Activated CD4-positive, alpha-beta memory T cell treated with anti-CD3 and anti-CD28 coated beads for 36 hours (primary cell): Measurements from ENCODE around the gene CAPN8. TPM values are rescaled to one million over a fixed set of nuclear protein-coding genes. Genes with fewer than 3 reads are reported as not detected.
A peak's percentile ranks its signal among the peaks of the same experiment; 100 is the strongest.

Source experiments
- CTCF ChIA-PET: fragments of 350-600 bp; sonication (Branson Sonifier 250); formaldehyde crosslinking; loops from one replicate; lab custom pipeline; 2021; ENCODE audit warnings: antibody characterized with exemption, inconsistent platforms; lab: Charles Lee
- POLR2A ChIA-PET: fragments of 350-600 bp; sonication (Branson Sonifier 250); formaldehyde crosslinking; loops from one replicate; lab custom pipeline; 2021; ENCODE audit warnings: antibody characterized with exemption; lab: Charles Lee
- DNase-seq: peaks from one replicate; pipeline ENCODE4 v3.0.0-alpha.2; 2020
- H3K27ac Mint-ChIP-seq: one replicate; pipeline ENCODE4 v1.8.0; 2021; ENCODE audit warnings: mixed read lengths
- H3K27me3 Mint-ChIP-seq: one replicate; pipeline ENCODE4 v1.8.0; 2021; ENCODE audit warnings: mixed read lengths
- H3K36me3 Mint-ChIP-seq: one replicate; pipeline ENCODE4 v1.8.0; 2021; ENCODE audit warnings: mixed read lengths
- H3K4me1 Mint-ChIP-seq: one replicate; pipeline ENCODE4 v1.8.0; 2021; ENCODE audit warnings: low read depth, mixed read lengths
- H3K4me3 Mint-ChIP-seq: one replicate; pipeline ENCODE4 v1.8.0; 2021; ENCODE audit warnings: mild to moderate bottlenecking, mixed read lengths
- H3K9me3 Mint-ChIP-seq: one replicate; pipeline ENCODE4 v1.8.0; 2021; ENCODE audit warnings: mixed read lengths
- intact Hi-C: fragments of 100-400 bp; cut with micrococcal nuclease; formaldehyde crosslinking; loops from one replicate; pipeline ENCODE4 v1.15.1; 2023
- total RNA-seq, 2 experiments: library from RNA; stranded (reverse); gene quantifications; one replicate each; pipeline ENCODE4 v1.2.3, GENCODE V29; 2021

CAPN8 gene
- not detected for total RNA-seq

DNA sequence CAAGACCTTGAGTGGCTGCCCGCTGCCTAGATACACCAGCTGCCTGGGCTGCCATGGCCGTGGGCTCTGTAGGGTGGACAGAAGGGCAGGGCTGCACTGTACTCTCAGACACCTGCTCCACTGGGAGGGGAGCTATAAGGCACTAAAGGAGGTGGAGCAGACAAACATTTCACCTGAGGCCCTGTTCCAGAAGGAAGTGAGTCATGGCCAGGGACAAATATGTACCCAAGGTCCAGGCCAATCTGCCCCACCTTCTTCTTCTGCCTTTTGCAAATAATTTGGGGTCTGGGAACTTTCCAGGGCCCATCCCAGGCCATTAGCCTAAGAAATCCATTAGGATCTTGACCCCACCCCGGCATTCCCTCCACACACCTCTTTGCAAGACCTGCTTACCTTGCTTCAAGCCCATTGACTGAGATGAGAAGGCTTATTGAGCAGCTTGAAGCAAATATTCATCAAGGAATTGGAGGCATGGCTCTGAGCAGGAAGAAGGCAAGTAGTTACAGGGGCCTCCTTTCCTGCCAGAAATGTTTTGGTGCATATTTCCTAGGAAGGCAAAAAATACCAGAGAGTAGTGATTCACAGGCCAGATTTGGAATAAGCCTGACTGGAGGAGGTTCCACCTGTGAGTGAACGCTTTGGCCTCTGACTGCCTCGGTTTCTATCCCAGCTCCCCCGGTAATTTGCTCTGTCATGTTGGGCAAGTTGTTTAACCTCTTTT, at the start of gene CAPN8:
Gene CAPN8 (minus strand): TSS at position 110 of the 721 bp plus-strand sequence. CDS start 55 bp downstream, at position 55.
- no peak within 1 kb of the TSS for H3K4me3 Mint-ChIP-seq
- ChIA-PET POLR2A (no interaction called here), CTCF (no interaction called here)
- H3K27me3 Mint-ChIP-seq: peaks cover 1% of the 10 kb centered on the region
- intact Hi-C loops: no loop called here
- H3K4me1 Mint-ChIP-seq: no peaks in the 10 kb centered on the region
- no peak within 1 kb of the TSS for H3K27ac Mint-ChIP-seq
- H3K9me3 Mint-ChIP-seq: no peaks in the 10 kb centered on the region
- DNase-seq: no peak
- H3K36me3 Mint-ChIP-seq: no peaks in the 10 kb centered on the region

DNA sequence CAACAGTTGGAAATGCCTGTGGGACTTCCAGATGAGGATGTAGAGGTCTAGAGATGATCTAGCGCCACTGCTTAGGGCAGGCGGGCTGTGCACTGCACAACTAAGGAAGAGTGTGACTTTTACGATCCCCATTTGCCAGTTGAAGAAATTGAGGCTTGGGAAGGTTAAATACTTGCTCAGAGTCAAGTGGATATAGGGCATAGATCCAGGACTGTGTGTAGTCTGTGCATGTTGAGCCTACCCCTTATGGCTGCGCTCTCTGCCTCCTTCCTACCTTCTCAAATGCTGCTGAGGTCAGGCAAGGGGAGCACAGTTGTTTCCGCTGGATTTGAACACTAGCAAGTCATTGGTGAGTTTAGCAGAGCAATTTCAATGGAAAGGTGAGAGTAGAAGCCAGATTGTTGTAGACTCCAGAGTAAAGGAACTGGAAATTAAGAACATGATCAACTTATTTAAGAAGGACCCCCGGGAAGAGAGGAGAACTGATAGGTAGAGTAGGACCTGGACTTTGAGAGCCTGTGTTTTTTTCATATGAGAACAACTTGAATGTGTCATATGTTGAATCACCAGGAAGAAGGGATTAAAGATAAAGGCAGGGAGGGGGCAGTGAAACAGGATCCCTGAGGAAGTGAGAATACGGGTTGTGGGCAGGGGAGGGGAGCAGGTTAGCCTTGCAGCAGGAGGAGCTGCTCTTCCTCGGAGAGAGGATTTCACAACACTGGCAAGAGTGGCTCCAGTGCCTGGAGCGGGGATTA, 49.5 kb upstream of the CAPN8 start:
- Mint-ChIP-seq H3K4me3 (peak overlapping the region; percentile 59), H3K27ac (peak overlapping the region; percentile 61), H3K36me3 (peaks cover 14% of the 10 kb centered on the region), H3K9me3 (no peaks in the 10 kb centered on the region), H3K4me1 (peaks cover 70% of the 10 kb centered on the region), H3K27me3 (no peaks in the 10 kb centered on the region)
- CTCF ChIA-PET: interaction anchor here (1.0 to 4.2 kb wide), 2 partner anchors 34 kb away, joined by 5 to 37 read pairs; no protein-coding TSS in a partner anchor
- POLR2A ChIA-PET: no interaction called here
- no peak for DNase-seq
- intact Hi-C loops: loop anchor here (1.0 to 10.0 kb wide), 4 partner anchors 11 to 720 kb away; partner anchors contain the start of gene WDR26

DNA sequence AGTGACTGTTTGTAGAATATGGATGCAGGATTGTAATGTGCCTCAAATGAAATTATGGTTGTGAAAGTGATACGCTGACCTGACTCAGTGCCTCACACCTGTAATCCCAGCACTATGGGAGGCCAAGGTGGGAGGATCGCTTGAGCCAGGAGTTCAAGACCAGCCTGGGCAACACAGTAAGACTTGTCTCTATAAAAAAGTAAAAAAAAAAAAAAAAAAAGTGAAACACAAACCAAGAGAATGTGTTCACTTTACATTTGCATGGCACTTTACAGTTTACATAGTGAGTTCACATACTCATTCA, 48.9 kb upstream of the CAPN8 start:
- Mint-ChIP-seq H3K9me3 (no peaks in the 10 kb centered on the region), H3K27me3 (no peaks in the 10 kb centered on the region), H3K27ac (peak overlapping the region; percentile 80), H3K4me1 (peaks cover 68% of the 10 kb centered on the region), H3K4me3 (peak overlapping the region; percentile 85), H3K36me3 (peaks cover 9% of the 10 kb centered on the region)
- POLR2A ChIA-PET: no interaction called here
- no peak for DNase-seq
- CTCF ChIA-PET: interaction anchor here (1.0 kb wide), 1 partner anchor 35 kb away, joined by 5 read pairs; no protein-coding TSS in a partner anchor
- intact Hi-C loops: loop anchor here (1.0 to 10.0 kb wide), 2 partner anchors 12 to 720 kb away; partner anchors contain the start of gene WDR26

DNA sequence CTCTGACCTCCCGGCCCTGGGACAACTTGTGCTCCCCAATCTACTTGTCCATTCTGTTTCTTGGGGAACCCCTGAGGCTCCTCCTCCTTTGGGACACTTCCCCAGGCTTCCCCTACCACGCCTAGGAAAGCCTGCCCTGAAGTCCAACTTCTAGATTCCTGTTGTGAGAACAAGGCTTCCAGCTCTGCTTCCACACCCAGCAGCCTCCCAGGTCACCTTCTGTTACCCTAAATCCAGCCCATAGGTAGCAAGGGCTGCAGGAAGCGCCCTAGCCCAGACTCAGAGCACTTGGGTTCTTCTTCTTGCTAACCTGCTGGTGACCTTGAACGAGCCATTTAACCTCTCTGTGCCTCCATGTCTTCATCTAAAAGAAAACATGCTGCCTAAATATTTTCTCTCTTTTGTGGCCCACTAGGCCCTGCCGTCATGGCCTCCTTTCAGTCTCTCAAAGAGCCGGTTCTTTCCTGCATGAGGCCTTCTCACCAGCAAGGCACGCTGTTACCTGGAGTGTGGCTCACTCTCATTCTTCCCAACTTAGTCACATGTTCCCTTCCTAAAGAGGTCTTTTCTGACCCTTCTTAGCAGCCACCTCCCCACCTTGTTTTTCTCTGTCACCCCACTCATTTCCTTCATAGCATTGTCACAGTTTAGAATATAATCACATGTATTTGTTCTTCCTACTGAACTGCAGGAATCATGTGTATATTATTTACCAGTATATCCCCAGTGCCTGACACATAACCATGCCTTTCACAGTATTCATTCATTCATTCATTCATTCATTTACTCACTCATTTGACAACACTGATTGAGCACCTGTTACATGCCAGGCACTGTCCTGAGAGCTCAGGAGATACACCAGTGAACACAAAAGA, 48.3 kb upstream of the CAPN8 start:
- DNase-seq: peak; percentile 34
- Mint-ChIP-seq H3K27me3 (no peaks in the 10 kb centered on the region), H3K36me3 (peaks cover 6% of the 10 kb centered on the region), H3K27ac (peak overlapping the region; percentile 80), H3K9me3 (no peaks in the 10 kb centered on the region), H3K4me3 (peak overlapping the region; percentile 85), H3K4me1 (peaks cover 65% of the 10 kb centered on the region)
- intact Hi-C loops: loop anchor here (1.0 to 10.0 kb wide), 3 partner anchors 13 to 721 kb away; partner anchors contain the start of genes TP53BP2 and WDR26
- CTCF ChIA-PET: interaction anchor here (1.0 to 4.1 kb wide), 3 partner anchors 13 to 36 kb away, joined by 3 to 43 read pairs (median 5); no protein-coding TSS in a partner anchor
- POLR2A ChIA-PET: interaction anchor here (1.1 kb wide), 1 partner anchor 17 kb away, joined by 3 read pairs; no protein-coding TSS in a partner anchor

DNA sequence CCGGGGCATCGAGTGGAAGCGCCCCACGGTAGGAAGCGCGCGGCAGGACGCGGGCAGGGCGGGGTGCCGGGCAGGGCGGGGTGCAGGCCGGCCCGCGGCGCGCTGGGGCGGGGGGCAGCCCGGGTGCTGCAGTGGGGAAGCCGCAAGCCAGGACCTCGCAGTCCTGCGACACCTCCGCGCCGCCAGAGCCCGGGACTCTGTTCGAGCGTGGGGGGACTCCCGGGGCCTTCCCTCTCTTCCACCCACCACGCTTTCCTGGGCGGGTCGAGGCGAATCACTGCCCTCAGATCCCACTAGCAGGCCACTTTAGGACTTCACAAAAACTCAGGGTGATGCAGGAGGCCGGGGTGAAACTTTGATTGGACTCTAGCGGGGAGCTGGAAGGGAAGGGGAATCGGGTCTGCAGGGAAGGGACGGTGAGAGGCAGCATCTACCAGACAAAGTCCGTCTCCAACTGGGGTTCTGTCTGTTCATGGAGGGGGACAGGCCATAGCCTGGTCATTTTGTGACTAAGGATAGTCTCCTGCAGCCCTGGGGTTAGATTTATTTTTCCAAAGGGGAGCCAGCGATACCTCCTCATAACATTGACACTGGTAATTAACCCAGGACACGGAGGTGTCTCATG, 47.5 kb upstream of the CAPN8 start:
- H3K36me3 Mint-ChIP-seq: no peaks in the 10 kb centered on the region
- CTCF ChIA-PET: interaction anchor here (1.1 to 4.1 kb wide), 6 partner anchors 8 to 39 kb away, joined by 3 to 43 read pairs (median 4); no protein-coding TSS in a partner anchor
- H3K9me3 Mint-ChIP-seq: no peaks in the 10 kb centered on the region
- POLR2A ChIA-PET: interaction anchor here (1.1 to 1.3 kb wide), 3 partner anchors 14 to 36 kb away, joined by 3 to 8 read pairs (median 3); no protein-coding TSS in a partner anchor
- H3K27ac Mint-ChIP-seq: peak overlapping the region; percentile 80
- peaks cover 58% of the 10 kb centered on the region for H3K4me1 Mint-ChIP-seq
- no peaks in the 10 kb centered on the region for H3K27me3 Mint-ChIP-seq
- peak overlapping the region; percentile 85 for H3K4me3 Mint-ChIP-seq
- DNase-seq: peak; percentile 66
- intact Hi-C loops: loop anchor here (1.0 to 10.0 kb wide), 3 partner anchors 36 to 722 kb away; partner anchors contain the start of genes TP53BP2 and WDR26

DNA sequence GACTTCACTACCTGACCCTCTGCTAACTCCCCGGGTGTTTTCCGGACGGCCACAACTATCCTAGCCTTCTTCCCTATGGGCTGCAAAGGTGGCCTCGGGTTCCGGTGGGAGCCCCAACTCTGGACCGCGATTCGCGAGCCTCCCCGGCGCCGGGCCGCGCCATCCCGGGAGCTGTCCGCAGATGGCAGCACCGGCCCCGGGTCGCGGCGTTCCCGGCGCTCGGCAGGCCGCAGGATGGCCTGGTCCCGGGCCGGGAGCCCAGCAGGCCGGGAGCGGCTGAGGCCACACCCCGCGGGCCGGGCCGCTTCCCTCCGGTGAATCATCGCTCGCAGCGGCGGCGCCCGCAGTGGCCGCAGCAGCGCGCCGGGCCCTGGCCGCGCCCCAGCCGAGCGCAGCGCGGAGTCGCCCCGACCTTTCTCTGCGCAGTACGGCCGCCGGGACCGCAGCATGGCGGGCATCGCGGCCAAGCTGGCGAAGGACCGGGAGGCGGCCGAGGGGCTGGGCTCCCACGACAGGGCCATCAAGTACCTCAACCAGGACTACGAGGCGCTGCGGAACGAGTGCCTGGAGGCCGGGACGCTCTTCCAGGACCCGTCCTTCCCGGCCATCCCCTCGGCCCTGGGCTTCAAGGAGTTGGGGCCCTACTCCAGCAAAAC, 46.8 kb upstream of the CAPN8 start, which contains the start of gene CAPN2:
Gene CAPN2 (plus strand): TSS at position 346 of the 656 bp plus-strand sequence. CDS start 102 bp downstream, at position 448.
- POLR2A ChIA-PET: interaction anchor here (0.6 to 1.3 kb wide), 5 partner anchors 15 to 133 kb away, joined by 3 to 8 read pairs (median 3); no protein-coding TSS in a partner anchor
- no peaks in the 10 kb centered on the region for H3K9me3 Mint-ChIP-seq

DNA sequence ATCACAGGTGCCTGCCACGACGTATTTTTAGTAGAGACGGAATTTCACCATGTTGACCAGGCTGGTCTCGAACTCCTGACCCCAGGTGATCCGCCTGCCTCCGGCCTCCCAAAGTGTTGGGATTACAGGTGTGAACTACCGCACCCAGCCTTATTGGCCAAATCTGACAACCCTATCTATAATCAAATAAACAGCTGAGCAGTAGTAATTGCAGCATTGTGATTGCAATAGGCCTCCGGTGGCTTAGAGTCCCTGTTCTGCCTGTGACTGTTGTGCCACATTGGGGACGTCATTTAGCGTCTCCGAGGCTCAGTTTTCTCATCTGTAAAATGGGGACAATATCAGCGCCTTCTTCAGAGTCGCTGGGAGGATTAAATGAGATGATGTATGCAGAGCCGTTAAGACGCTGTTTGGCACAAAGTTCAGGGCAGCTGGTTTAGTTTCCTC, 46.3 kb upstream of the CAPN8 start:
- no peaks in the 10 kb centered on the region for H3K27me3 Mint-ChIP-seq
- no peaks in the 10 kb centered on the region for H3K36me3 Mint-ChIP-seq
- H3K27ac Mint-ChIP-seq: peak overlapping the region; percentile 44
- DNase-seq: no peak
- POLR2A ChIA-PET: interaction anchor here (0.6 to 1.5 kb wide), 5 partner anchors 8 to 133 kb away, joined by 3 to 8 read pairs (median 3); no protein-coding TSS in a partner anchor
- intact Hi-C loops: loop anchor here (1.0 to 10.0 kb wide), 3 partner anchors 38 to 723 kb away; partner anchors contain the start of genes TP53BP2 and WDR26
- H3K9me3 Mint-ChIP-seq: no peaks in the 10 kb centered on the region
- H3K4me3 Mint-ChIP-seq: peak overlapping the region; percentile 44
- H3K4me1 Mint-ChIP-seq: peaks cover 56% of the 10 kb centered on the region
- CTCF ChIA-PET: interaction anchor here (0.6 to 4.1 kb wide), 10 partner anchors 10 to 63 kb away, joined by 3 to 43 read pairs (median 4); no protein-coding TSS in a partner anchor

More for the DNA sequence above, 46.8 kb upstream of the CAPN8 start, which contains the start of gene CAPN2:
- Mint-ChIP-seq H3K4me3 (peak within 1 kb of the TSS; percentile 85), H3K36me3 (no peaks in the 10 kb centered on the region), H3K4me1 (peaks cover 58% of the 10 kb centered on the region), H3K27ac (peak within 1 kb of the TSS; percentile 80), H3K27me3 (no peaks in the 10 kb centered on the region)
- intact Hi-C loops: loop anchor here (1.0 to 10.0 kb wide), 3 partner anchors 37 to 722 kb away; partner anchors contain the start of genes TP53BP2 and WDR26
- DNase-seq: peak; percentile 75
- CTCF ChIA-PET: interaction anchor here (0.6 to 4.1 kb wide), 10 partner anchors 9 to 62 kb away, joined by 3 to 43 read pairs (median 4); no protein-coding TSS in a partner anchor

DNA sequence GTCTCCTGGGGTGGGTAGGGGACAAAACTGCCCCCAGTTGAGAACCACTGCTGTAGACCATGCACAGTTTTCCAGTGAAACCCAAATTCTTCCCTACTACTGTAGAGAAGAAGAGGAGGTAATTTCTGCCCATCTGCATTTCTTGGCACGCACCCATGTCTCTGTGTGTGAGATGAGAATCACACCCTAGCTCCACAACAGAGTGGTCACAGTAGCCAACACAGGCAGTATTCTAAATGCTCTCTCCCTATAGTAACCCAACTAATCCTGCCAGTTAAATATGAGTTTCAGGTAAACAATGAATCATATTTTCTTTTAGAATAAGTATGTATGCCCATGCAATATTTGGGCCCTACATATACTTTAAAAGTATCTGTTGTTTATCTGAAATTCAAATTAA, 45.7 kb upstream of the CAPN8 start:
- ChIA-PET POLR2A (interaction anchor here (1.0 to 1.5 kb wide), 2 partner anchors 9 to 134 kb away, joined by 3 to 4 read pairs; no protein-coding TSS in a partner anchor), CTCF (interaction anchor here (0.7 to 4.1 kb wide), 2 partner anchors 13 to 38 kb away, joined by 3 to 43 read pairs; no protein-coding TSS in a partner anchor)
- intact Hi-C loops: loop anchor here (10.0 kb wide), 1 partner anchor 724 kb away; the partner anchor contains the start of gene WDR26

DNA sequence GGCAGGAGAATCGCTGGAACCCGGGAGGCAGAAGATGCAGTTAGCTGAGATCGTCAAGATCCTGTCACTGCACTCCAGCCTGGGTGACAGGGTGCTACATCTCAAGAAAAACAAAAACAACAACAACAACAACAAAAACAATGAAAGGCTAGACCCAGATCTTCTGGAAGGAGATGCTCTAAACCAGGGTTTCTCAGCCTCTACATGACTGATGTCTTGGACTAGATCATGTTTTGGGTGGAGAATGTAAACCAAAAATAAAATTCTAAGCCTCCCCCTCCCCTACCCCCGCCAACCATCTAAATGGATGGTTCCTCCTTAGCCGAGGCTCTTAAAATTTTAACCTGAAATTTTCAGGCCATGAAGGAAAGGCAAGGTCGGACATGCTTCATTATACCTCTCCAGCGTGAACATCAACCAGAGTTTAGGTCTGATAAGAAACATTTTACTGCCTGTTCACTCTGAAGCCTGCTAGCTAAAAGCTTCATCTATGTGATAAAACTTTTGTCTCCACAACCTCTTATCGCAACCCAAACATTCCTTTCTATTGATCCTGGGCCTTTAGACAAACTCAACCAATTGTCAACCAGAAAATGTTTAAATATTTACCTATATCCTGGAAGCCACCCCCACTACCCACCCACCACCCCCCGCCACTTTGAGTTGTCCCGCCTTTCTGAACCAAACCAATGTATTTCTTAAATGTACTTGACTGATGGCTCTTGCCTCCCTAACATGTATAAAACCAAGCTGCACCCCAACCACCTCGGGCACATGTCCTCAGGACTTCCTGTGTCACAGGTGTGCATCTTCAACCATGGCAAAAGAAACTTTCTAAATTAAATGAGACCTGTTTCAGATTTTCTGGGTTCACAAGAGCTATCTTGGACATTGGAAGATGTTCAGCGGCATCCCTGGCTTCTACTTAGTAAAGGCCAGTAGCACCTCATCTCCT, 45.0 kb upstream of the CAPN8 start:
- Mint-ChIP-seq H3K4me3 (no peak overlapping the region), H3K36me3 (no peaks in the 10 kb centered on the region), H3K27ac (peak overlapping the region; percentile 13), H3K4me1 (peaks cover 43% of the 10 kb centered on the region), H3K27me3 (no peaks in the 10 kb centered on the region), H3K9me3 (no peaks in the 10 kb centered on the region)
- ChIA-PET POLR2A (interaction anchor here (1.5 kb wide), 1 partner anchor 10 kb away, joined by 4 read pairs; no protein-coding TSS in a partner anchor), CTCF (interaction anchor here (4.1 kb wide), 1 partner anchor 38 kb away, joined by 43 read pairs; no protein-coding TSS in a partner anchor)
- DNase-seq: no peak
- intact Hi-C loops: loop anchor here (10.0 kb wide), 1 partner anchor 724 kb away; the partner anchor contains the start of gene WDR26

More for the DNA sequence above, 45.7 kb upstream of the CAPN8 start:
- no peaks in the 10 kb centered on the region for H3K36me3 Mint-ChIP-seq
- no peak overlapping the region for H3K4me3 Mint-ChIP-seq
- no peak overlapping the region for H3K27ac Mint-ChIP-seq
- H3K27me3 Mint-ChIP-seq: no peaks in the 10 kb centered on the region
- DNase-seq: no peak
- H3K4me1 Mint-ChIP-seq: peaks cover 50% of the 10 kb centered on the region
- no peaks in the 10 kb centered on the region for H3K9me3 Mint-ChIP-seq
